SKM-1 treated with dmso at 0.1 percent for 144 hours (cell line): Measurements from ENCODE around the gene MEGF11.

ENCODE experiments used
- DNase-seq: peaks from one replicate; lab custom pipeline; 2025; ENCODE audit not compliant: unreplicated experiment; lab: John Stamatoyannopoulos, UW

MEGF11 gene

GRCh38 chr15:66039117-66039871, 214.3 kb downstream of the MEGF11 start:
- DNase-seq: no peak

- no peak for DNase-seq
Observed at GRCh38 chr15:66038387-66039116, 215.0 kb downstream of the MEGF11 start.

- DNase-seq: no peak
Observed at GRCh38 chr15:66036859-66037258, 216.7 kb downstream of the MEGF11 start.

- DNase-seq: no peak
Observed at GRCh38 chr15:66035901-66036300, 217.6 kb downstream of the MEGF11 start.

- no peak for DNase-seq
Observed at GRCh38 chr15:66033143-66033542, 220.4 kb downstream of the MEGF11 start.

GRCh38 chr15:66032006-66032405, 221.5 kb downstream of the MEGF11 start:
- no peak for DNase-seq

- no peak for DNase-seq
Observed at GRCh38 chr15:66030650-66031049, 222.9 kb downstream of the MEGF11 start.

GRCh38 chr15:66029650-66030049, 223.9 kb downstream of the MEGF11 start:
- DNase-seq: no peak

- DNase-seq: no peak
Observed at GRCh38 chr15:66027268-66027805, 226.2 kb downstream of the MEGF11 start.

GRCh38 chr15:66025972-66026371, 227.6 kb downstream of the MEGF11 start:
- DNase-seq: no peak

GRCh38 chr15:66025015-66025452, 228.5 kb downstream of the MEGF11 start:
- no peak for DNase-seq

GRCh38 chr15:66024116-66024515, 229.4 kb downstream of the MEGF11 start:
- no peak for DNase-seq

GRCh38 chr15:66023311-66023972, 230.1 kb downstream of the MEGF11 start:
- no peak for DNase-seq

- no peak for DNase-seq
Observed at GRCh38 chr15:66022163-66022525, 231.4 kb downstream of the MEGF11 start.

- DNase-seq: no peak
Observed at GRCh38 chr15:66021496-66022162, 231.9 kb downstream of the MEGF11 start.

GRCh38 chr15:66019826-66020398, 233.6 kb downstream of the MEGF11 start:
- DNase-seq: no peak

- no peak for DNase-seq
Observed at GRCh38 chr15:66019368-66019767, 234.2 kb downstream of the MEGF11 start.

GRCh38 chr15:66018488-66018797, 235.1 kb downstream of the MEGF11 start:
- DNase-seq: no peak

- no peak for DNase-seq
Observed at GRCh38 chr15:66017792-66018487, 235.6 kb downstream of the MEGF11 start.

GRCh38 chr15:66017000-66017399, 236.6 kb downstream of the MEGF11 start:
- DNase-seq: no peak
